HG03469 (cell line): ENCODE results near the gene TAS1R1.

Experiments
- ATAC-seq: cut with Tn5 transposase; IDR thresholded peaks from one replicate; pipeline ENCODE4 v1.9.1; 2021; ENCODE audit warnings: mild to moderate bottlenecking, moderate library complexity, moderate number of reproducible peaks; ENCODE audit not compliant: unreplicated experiment

Gene TAS1R1

DNA sequence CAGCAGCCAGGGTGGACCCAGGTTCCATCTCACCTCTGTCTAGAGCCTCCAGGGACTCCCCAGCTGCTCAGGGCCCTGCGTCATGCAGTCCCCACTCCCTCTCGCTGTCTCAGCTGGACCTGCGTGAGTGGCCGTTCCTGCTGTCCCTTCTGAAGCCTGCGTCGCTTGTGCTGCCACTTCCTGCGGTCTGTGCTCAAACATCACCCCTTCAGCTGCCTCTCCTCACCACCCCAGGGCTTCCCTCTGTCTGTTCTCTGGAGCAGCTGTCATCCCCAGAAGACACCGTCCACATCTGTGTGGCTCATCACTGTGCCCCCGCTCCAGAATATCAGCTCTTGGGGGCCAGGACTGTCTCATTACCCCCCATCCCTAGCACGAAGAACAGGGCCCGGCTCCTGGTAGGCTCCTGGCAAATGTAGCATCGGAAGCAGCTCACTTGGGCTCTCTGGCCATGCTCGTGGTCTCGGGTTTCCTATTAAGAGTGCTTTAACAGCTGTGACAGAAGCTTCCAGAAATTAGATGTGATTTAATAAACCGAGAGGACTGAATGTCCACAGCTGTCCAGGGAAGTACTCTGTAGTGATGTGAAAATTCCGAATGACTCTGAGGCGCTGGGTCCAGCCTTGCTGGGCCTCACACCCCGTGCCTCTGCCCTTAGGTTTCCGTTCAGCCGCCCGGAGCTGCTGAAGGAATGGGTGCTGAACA, 72.9 kb downstream of the TAS1R1 start:
- no peak for ATAC-seq

DNA sequence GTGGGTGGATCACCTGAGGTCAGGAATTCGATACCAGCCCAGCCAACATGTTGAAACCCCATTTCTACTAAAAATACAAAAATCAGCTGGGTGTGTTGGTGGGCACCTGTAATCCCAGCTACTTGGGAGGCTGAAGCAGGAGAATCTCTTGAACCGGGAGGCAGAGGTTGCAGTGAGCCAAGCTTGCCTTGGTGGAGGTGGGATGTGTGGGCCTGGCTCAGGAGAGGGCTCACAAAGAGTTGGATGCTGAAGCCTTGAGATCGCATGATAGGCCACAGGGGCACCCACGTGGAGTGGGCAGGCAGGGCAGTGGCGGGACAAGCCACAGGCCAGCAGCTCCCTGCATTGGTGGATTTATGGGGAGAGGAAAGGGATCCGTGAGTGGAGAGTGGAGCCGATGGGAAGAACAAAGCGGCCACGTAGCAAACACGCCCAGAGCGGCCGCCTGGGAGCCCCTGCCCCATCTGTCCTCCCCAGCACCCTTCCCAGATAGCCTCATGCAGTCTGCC, 73.9 kb downstream of the TAS1R1 start:
- ATAC-seq = no peak
